Endothelial cell of umbilical vein (primary cell): ENCODE results near the gene ABCF2. TPM values are rescaled to one million over a fixed set of nuclear protein-coding genes. Genes with fewer than 3 reads are reported as not detected.

Experiments
- BruUV-seq: library from RNA; stranded (reverse); fragments of 400-500 nt; replicated peaks from 2 replicates; lab custom pipeline; 2021; lab: Mats Ljungman, UMichigan
- CTCF ChIA-PET: fragments of 300-600, 350-600 bp; sonication (Branson Sonifier 250); formaldehyde crosslinking; loops from one replicate; lab custom pipeline; 2021; ENCODE audit warnings: antibody characterized with exemption, inconsistent platforms; lab: Charles Lee
- POLR2A ChIA-PET: fragments of 300-600, 350-600 bp; sonication (Branson Sonifier 250); formaldehyde crosslinking; loops from one replicate; lab custom pipeline; 2021; ENCODE audit warnings: antibody characterized with exemption, inconsistent platforms; lab: Charles Lee
- DNase-seq: peaks from one replicate; pipeline ENCODE4 v3.0.0-alpha.2; 2011; ENCODE audit warnings: low read depth, low spot score
- FAIRE-seq: peaks from 2 replicates; lab custom pipeline; 2011; peaks lifted over from hg19 to GRCh38; lab: Jason Lieb, UNC
- H2AFZ ChIP-seq: 2 replicates; pipeline ENCODE4 v1.6.0; 2012; ENCODE audit warnings: low read depth, low read length, control low read depth, inconsistent platforms
- H3K27ac ChIP-seq: 2 replicates; pipeline ENCODE4 v1.5.1; 2011; ENCODE audit warnings: low read depth, mild to moderate bottlenecking, control low read depth, low read length, moderate library complexity; ENCODE audit not compliant: insufficient read depth
- H3K27me3 ChIP-seq, 2 experiments: 2 replicates each; pipeline versions ENCODE4 v1.6.0 to v1.6.1; 2011; ENCODE audit warnings: low read length in 2 of 2, mixed read lengths in 1 of 2; ENCODE audit not compliant: control insufficient read depth in 2 of 2, insufficient read depth in 2 of 2
- H3K36me3 ChIP-seq, 2 experiments: 2 replicates in 1 of 2; 3 replicates in 1 of 2; pipeline ENCODE4 v1.5.1; 2011; ENCODE audit warnings: low read length in 2 of 2, mild to moderate bottlenecking in 1 of 2, moderate library complexity in 1 of 2; ENCODE audit not compliant: control insufficient read depth in 2 of 2, insufficient read depth in 2 of 2; ENCODE audit errors: extremely low read depth in 1 of 2
- H3K4me1 ChIP-seq: 3 replicates; pipeline ENCODE4 v1.5.1; 2011; ENCODE audit warnings: mild to moderate bottlenecking, low read length; ENCODE audit not compliant: control insufficient read depth, insufficient read depth; ENCODE audit errors: extremely low read depth
- H3K4me2 ChIP-seq: 2 replicates; pipeline ENCODE4 v1.6.1; 2011; ENCODE audit warnings: low read length, control low read depth, mixed read lengths; ENCODE audit not compliant: insufficient read depth
- H3K4me3 ChIP-seq, 3 experiments: fragments of 200-600 bp in 1 of 3; sonication (generic), shearing (Covaris generic) in 1 of 3; replicated peaks in 1 of 3; 2 replicates each; pipeline ENCODE4 v1.5.1; 2011 to 2016; ENCODE audit warnings: control low read depth in 3 of 3, low read length in 3 of 3, mild to moderate bottlenecking in 2 of 3, inconsistent platforms in 1 of 3, low read depth in 1 of 3, moderate library complexity in 1 of 3; ENCODE audit not compliant: insufficient read depth in 1 of 3
- H3K79me2 ChIP-seq: 2 replicates; pipeline ENCODE4 v1.6.0; 2012; ENCODE audit warnings: low read length, inconsistent platforms; ENCODE audit not compliant: control insufficient read depth, insufficient read depth
- H3K9ac ChIP-seq: replicated peaks from 2 replicates; pipeline ENCODE3; 2011; ENCODE audit warnings: low read length, control low read depth; ENCODE audit not compliant: insufficient read depth; ENCODE audit errors: extremely low read depth
- H3K9me1 ChIP-seq: replicated peaks from 3 replicates; pipeline ENCODE4 v1.6.0; 2011; ENCODE audit warnings: mild to moderate bottlenecking, low read length; ENCODE audit not compliant: control insufficient read depth, insufficient read depth; ENCODE audit errors: extremely low read depth
- H3K9me3 ChIP-seq: replicated peaks from 2 replicates; pipeline ENCODE4 v1.5.1; 2012; ENCODE audit warnings: low read length, inconsistent platforms; ENCODE audit not compliant: control insufficient read depth, insufficient read depth
- H4K20me1 ChIP-seq: replicated peaks from 2 replicates; pipeline ENCODE3; 2011; ENCODE audit warnings: mild to moderate bottlenecking, low read length; ENCODE audit not compliant: control insufficient read depth, insufficient read depth; ENCODE audit errors: extremely low read depth
- EZH2 ChIP-seq: IDR thresholded peaks from 2 replicates; pipeline ENCODE4 v1.6.1; 2012; ENCODE audit warnings: borderline replicate concordance, low read depth, mild to moderate bottlenecking, moderate library complexity, low read length, inconsistent platforms; ENCODE audit not compliant: severe bottlenecking
- GATA2 ChIP-seq: IDR thresholded peaks from 2 replicates; pipeline ENCODE4 v1.7.0; 2011; ENCODE audit warnings: low read depth, mild to moderate bottlenecking, moderate library complexity, mixed read lengths, low read length; ENCODE audit not compliant: insufficient read length, insufficient read depth
- JUN ChIP-seq: IDR thresholded peaks from 2 replicates; pipeline ENCODE4 v1.6.1; 2011; ENCODE audit warnings: borderline replicate concordance, low read depth; ENCODE audit not compliant: insufficient read length, insufficient read depth
- POLR2A ChIP-seq: IDR thresholded peaks from 2 replicates; pipeline ENCODE4 v1.6.1; 2012; ENCODE audit warnings: low read depth, mild to moderate bottlenecking, control low read depth, low read length
- POLR2AphosphoS5 ChIP-seq: IDR thresholded peaks from 2 replicates; pipeline ENCODE4 v1.6.1; 2012; ENCODE audit warnings: low read depth, mild to moderate bottlenecking, control low read depth, low read length, moderate library complexity; ENCODE audit not compliant: insufficient read depth
- dilution Hi-C: fragments of 300-500 bp; cut with MboI; formaldehyde crosslinking; loops from one replicate; pipeline ENCODE4 v1.15.0; 2019; ENCODE audit warnings: low sequenced_read_pairs; ENCODE audit not compliant: extremely low pct_ligation_motif_present
- intact Hi-C: fragments of 100-400 bp; cut with micrococcal nuclease; formaldehyde crosslinking; loops from one replicate; pipeline ENCODE4 v1.10.0; 2022
- polyA plus RNA-seq, 4 experiments: library from polyadenylated mRNA; depleted of rRNA in 3 of 4; stranded (reverse) in 3 of 4; unstranded in 1 of 4; fragments of >200 nt; gene quantifications; 2 replicates each; pipeline versions ENCODE4 v1.2.1 to v1.2.3, GENCODE V29; 2011 to 2012; ENCODE audit warnings: missing spikeins in 1 of 4
- total RNA-seq: library from RNA; stranded (reverse); gene quantifications from 2 replicates; pipeline ENCODE4 v1.2.3, GENCODE V29; 2021
- TF ChIP-seq, protein P1 (sequence below): IDR thresholded peaks from 2 replicates; pipeline ENCODE4 v1.6.1; 2011; ENCODE audit not compliant: insufficient read depth, insufficient read length

Gene ABCF2
- total and polyA plus RNA-seq, 2 donors (not counting 3 experiments of a cell fraction or from before 2014, with no cell fraction given), result 45.3 to 61.6 TPM

DNA sequence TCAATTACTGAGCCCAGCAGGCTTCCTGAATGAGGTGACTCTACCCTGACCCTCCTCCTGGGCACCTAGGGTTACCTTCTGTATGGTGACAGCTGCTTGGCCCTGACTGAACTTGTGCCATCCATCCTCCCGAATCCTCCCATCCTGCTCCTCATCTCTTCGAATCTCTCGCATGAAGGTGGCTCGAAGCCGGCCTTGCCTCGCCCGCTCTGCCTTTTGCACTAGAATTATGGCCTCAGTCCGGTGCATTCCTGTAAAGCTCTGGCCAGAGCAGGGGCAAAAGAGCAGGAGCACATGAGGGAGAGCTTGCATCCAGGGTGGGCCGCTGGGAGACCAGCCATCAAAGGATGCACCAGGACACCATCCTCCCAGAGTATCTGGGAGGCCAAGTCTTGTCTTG lies 24.2 kb downstream of the ABCF2 start:
- CTCF ChIA-PET, result no interaction called here
- Histone ChIP-seq H3K79me2 (no peaks in the 10 kb centered on the region), H3K4me1 (no peaks in the 10 kb centered on the region), H3K36me3 (no peaks in the 10 kb centered on the region), H3K9ac (no peak overlapping the region), H3K27ac (no peak overlapping the region), H3K9me1 (no peaks in the 10 kb centered on the region), H3K9me3 (no peaks in the 10 kb centered on the region), H3K4me2 (no peak overlapping the region), H4K20me1 (no peaks in the 10 kb centered on the region), H2AFZ (no peak overlapping the region), H3K4me3 (no peak overlapping the region), H3K27me3 (peaks cover 9 to 16% of the 10 kb centered on the region in 2 experiments)
- no peak for TF ChIP-seq POLR2A
- no peak for FAIRE-seq
- intact Hi-C loops (no loop called here), dilution Hi-C loops (no loop called here)
- no peak for DNase-seq
- no TSS peak for BruUV-seq
- POLR2A ChIA-PET, result no interaction called here

DNA sequence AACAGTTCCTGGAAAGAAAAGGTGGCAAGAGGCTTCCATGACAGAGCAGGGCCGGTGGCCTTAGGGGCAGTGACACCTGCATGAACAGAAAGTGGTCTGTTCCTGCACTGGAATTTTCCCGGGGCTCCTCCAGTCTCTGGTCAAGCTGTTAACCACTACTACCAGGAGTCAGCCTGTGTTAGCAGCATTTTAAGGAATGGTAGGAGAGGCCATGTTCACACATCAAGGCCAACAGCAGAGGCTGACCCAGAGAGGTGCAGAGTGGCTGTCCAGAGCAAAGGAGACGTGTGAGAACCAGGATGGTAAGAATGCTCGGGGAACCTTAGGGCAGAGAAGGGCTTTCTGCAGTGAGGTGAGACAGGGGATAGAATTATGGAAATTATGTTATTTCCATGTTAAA lies 25.3 kb downstream of the ABCF2 start:
- Histone ChIP-seq H3K9me3 (no peaks in the 10 kb centered on the region), H3K4me2 (no peak overlapping the region), H3K27ac (no peak overlapping the region), H3K79me2 (no peaks in the 10 kb centered on the region), H3K9me1 (no peaks in the 10 kb centered on the region), H3K4me3 (no peak overlapping the region), H3K9ac (no peak overlapping the region), H3K4me1 (no peaks in the 10 kb centered on the region), H3K36me3 (no peaks in the 10 kb centered on the region), H2AFZ (no peak overlapping the region), H4K20me1 (no peaks in the 10 kb centered on the region), H3K27me3 (peaks cover 9 to 19% of the 10 kb centered on the region in 2 experiments)
- TF ChIP-seq JUN (no peak), POLR2A (no peak), GATA2 (no peak), POLR2AphosphoS5 (no peak), EZH2 (no peak)
- TF ChIP-seq, protein P1, sequence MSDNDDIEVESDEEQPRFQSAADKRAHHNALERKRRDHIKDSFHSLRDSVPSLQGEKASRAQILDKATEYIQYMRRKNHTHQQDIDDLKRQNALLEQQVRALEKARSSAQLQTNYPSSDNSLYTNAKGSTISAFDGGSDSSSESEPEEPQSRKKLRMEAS, result no peak
- dilution Hi-C loops (no loop called here), intact Hi-C loops (no loop called here)
- DNase-seq (no peak), FAIRE-seq (no peak)
- POLR2A ChIA-PET, result no interaction called here
- CTCF ChIA-PET, result no interaction called here
- BruUV-seq, result no TSS peak
